Adrenal gland (tissue), 5 donors: Measurements from ENCODE around the gene MS4A10.

Experiments used
- CTCF ChIP-seq, 6 experiments: fragments of 450-650 bp in 4 of 6; fragments of 200-600 bp in 2 of 6; sonication (generic) in 1 of 6; IDR thresholded peaks; 1 replicate in 5 of 6; 2 replicates in 1 of 6; pipeline versions ENCODE4 v1.5.1 to v1.8.0; 2016 to 2021; ENCODE audit warnings: antibody characterized with exemption in 6 of 6, mild to moderate bottlenecking in 2 of 6, moderate library complexity in 1 of 6
- POLR2A ChIP-seq, 2 donors: fragments of 450-650 bp; IDR thresholded peaks; one replicate each; pipeline ENCODE4 v1.6.1; 2017; ENCODE audit warnings: antibody characterized with exemption in 2 of 2, mild to moderate bottlenecking in 2 of 2, moderate library complexity in 1 of 2
- donor health status: DM: no; HTN: no; CAD: no.

- TF ChIP-seq CTCF (IDR thresholded peaks at IDR 0.05), result no peak
- no peak for TF ChIP-seq POLR2A (IDR thresholded peaks at IDR 0.05)
Observed at GRCh38 chr11:60776167-60776566, 9.0 kb upstream of the MS4A10 start.
